AG20443 (cell line): ENCODE results near the gene OR1S2.
"Not testable (repeated sequence)": the region's sequence is repeated elsewhere in the genome, so short reads cannot be mapped to it uniquely, and the experiment has no call there.

Experiments used
- DNase-seq: peaks from one replicate; pipeline ENCODE4 v3.0.0; 2012; ENCODE audit warnings: low spot score, mixed read lengths

Gene OR1S2, protein sequence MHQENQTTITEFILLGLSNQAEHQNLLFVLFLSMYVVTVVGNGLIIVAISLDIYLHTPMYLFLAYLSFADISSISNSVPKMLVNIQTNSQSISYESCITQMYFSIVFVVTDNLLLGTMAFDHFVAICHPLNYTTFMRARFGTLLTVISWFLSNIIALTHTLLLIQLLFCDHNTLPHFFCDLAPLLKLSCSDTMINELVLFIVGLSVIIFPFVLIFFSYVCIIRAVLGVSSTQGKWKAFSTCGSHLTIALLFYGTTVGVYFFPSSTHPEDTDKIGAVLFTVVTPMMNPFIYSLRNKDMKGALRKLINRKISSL

DNA sequence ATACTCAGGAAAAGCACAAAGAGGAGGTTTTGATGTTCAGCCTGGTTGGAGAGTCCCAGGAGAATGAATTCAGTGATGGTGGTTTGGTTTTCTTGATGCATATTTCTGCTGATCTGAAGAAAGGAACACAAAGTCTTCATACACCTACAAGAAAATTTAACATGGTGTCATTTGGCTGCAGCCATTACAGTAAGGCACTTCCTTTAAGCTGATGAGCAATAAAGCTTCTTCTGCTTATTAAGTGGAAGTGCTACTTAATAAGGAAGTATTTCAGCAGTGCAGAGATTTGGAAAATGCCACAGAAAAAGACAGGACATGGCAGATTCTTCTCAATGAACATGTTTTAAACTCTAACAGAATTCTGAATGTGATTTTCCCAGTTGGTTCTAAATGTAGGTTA lies at the start of gene OR1S2:
Gene OR1S2, minus strand, starts transcription at position 101 of the 400 bp plus-strand sequence. Its CDS starts 0 bp downstream, at position 101.
- no peak for DNase-seq

DNA sequence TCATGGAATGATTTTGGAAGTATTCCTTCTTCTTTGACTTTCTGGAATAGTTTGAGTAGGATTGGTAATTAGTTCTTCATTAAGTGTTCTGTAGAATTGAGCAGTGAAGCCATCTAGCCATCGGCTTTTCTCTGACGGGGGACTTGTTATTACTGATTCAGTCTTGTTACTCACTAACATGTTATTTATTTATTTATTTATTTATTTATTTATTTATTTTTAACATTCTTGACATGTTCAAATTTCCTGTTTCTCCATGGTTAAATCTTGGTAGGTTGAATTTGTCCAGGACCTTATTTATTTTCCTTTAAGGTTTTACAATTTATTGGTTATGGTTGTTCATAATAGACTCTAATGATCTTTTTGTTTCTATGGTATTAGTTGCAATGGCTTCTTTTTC lies 40.0 kb upstream of the OR1S2 start:
- no peak for DNase-seq

DNA sequence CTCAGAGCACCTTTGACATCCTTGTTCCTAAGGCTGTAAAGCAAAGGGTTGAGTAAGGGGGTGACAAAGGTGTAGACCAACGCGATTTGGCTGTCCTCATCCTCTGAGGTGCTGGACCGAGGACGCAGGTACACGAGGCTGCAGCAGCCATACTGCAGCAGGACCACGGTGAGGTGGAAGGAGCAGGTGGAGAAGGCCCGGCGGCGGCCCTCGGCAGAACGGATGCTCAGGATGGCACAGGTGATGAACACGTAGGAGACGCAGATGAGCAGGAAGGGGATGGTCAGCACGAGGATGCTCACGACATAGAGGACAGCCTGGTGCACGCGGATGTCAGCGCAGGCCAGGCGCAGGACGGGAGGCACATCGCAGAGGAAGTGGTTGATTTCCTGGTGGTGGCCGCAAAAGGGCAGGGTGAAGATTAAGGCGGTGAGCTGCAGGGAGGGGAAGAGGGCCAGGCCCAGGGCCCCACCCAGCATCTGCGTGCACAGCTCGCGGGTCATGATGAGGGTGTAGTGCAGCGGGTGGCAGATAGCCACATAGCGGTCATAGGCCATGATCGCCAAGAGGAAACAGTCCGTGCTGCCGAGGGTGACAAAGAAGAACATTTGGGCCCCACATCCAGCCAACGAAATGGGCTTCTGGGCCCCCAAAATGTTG lies 24.1 kb upstream of the OR1S2 start:
- no peak for DNase-seq

DNA sequence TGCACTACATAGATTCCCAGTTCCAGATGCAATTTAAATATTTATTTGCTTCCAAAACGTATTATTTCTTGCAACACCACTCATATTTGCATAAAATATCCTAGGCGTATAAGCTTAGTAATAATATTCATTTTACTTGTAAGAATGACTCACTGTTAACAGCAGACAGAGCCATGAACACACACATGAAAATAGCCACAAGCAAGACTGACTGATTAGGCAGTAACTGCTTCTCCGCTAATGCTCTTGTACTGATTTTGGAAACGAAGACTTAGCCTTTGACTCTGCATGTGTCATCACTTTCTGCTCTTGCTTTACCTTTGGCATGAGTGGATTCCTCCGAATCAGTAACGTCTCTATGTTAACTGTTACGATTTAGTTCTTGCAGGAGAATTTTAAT lies 18.8 kb upstream of the OR1S2 start:
- no peak for DNase-seq

DNA sequence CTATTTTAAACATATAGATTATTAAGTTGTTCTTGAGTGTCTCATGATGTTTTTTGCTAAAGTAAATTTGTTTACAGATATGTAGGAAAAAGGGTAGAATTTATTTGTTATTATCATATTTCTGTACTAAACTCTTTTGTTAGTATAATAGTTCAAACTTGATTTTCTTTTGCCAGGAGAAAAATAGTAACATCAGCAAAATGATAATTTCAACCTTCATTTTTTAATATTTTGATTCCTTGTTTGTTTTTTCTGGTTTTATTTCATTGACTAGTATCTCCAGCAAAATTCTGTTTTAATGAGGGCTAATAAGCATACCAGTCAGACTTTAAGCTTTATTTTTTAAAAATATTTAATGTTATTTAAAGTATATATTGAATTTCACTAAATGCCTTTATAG lies 12.5 kb upstream of the OR1S2 start:
- DNase-seq: no peak

DNA sequence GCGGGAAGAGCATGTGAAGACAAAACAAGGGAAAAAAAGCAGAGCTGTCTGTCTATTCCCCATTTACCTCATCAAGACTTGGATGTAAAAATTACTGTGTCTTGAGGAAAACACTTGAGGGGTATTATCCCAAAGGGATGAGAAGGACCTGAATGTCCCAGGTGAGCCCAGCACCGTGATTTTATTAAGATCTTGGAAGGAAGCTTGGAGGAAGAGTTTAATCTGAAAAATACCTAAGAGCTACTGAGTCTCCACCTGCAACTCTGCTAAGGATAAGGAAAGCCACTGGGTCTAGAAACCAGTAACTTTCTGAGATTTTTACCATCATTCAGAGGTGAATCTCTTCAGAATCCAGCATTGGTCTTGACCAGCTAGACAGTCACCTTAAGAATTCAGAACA lies 8.5 kb upstream of the OR1S2 start, which contains the start of gene OR1S1:
Gene OR1S1, plus strand, starts transcription at position 301 of the 400 bp plus-strand sequence.
- not testable (repeated sequence) for DNase-seq

DNA sequence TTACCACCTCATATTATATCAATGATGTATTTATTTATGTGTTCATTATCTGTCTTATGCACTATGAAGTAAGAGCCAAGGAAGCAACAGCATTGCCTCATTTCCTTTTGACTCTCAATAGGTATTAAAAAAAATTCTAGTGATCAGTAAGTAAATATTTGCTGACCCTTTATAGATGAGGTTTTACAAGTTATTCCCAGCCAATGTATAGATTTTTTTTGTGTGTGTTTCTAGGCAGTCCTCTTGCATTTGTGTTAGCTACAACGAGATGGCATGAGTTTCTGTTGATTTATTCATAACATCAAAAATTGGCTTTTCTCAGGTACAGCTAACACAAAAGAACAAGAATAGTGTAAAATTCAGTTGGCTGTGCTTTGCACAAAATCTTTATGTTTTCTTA lies 4.7 kb downstream of the OR1S2 start:
- DNase-seq: no peak

DNA sequence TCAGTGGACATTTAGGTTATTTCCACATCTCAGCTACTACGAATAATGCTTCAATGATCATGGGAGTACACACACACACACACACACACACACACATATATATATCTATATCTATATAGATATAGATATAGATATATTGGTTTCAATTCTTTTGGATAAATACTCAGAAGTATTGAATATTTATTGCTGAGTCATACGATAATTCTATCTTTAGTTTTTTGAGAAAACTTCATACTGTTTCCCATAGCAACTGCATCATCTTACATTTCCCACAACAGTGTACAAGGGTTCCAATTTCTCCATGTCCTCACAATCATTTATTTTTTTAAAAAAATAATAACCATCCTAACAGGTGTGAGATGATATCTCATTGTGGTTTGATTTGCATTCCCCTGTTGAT lies 8.0 kb downstream of the OR1S2 start:
- no peak for DNase-seq

DNA sequence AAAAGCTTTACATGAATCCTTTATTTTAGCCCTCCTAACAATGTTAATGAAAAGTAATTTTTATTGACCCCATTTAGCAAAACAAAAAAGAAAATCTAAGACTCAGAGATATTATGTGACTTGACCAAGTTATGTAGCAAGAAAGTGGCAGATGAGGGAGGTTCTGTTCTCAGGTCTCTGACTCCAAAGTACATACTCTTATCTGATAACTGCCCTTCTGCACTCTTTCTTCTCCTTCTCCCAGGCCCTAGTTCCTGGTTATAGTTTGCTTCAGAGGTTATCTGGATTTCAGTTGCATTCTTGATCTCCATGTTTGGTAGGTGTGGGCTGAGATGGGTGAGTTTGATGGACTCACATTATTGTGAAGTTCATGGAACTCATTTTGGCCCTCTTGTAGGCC lies 10.6 kb downstream of the OR1S2 start:
- DNase-seq: no peak

DNA sequence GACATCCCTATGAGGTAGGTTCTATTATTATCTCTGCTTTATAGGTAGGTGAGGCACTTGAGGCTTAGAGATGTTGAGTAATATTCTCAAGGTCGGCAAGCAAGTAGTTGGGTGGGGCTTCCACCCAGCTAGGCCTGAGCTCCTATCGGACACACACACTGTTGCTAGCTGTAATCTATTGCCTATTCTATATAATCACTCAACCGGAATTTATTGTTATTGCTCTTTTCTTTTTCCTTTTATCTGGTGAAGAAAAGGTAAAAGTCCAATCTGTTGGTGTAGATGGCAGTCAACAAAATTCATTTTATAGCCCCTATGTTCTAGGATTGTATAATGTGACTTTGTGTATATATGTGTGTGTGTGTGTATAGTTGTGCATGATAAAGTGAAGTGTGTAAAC lies 11.7 kb downstream of the OR1S2 start:
- no peak for DNase-seq

DNA sequence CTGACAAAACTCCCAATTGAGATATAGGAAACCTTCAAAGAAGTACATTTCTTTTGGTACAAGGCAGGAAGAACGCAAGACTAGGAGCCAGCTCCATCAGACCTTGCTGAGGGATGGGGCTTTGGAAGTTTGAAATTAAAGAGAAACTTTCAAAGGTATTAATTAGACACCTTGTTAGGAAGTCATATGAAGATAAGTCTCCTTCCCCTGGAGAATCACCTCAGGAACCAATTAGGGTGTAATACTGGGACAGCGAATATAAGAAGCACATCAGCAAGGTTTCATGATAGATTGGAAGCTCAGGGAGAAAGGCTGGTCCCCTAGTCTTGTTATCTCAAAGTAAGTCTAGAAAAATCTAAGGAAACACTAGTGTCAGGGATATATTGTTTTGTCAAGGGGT lies 15.2 kb downstream of the OR1S2 start, which contains the start of gene OR9Q2:
Gene OR9Q2, plus strand, starts transcription at position 301 of the 400 bp plus-strand sequence. CDS start 1,421 bp downstream, outside the sequence.
- no peak for DNase-seq

DNA sequence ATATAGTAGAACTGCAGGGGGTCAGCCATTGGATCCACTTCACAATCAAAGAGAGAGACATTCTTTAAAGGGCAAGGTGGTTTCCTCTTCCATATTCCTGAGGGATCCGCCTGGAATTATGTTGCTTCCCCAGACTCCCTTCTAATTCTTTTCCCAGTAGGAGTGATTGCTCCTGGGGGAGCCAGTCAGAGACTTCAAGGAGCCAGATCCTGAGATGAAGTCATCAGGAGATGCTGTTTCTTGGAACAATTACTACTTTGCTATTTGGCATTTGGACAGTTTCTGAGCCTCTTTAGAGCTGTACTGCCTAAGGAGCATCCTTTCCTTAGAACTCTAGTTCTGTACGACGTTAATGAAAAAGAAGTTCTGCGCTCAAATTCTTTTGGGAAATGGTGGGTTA lies 17.0 kb downstream of the OR1S2 start:
- DNase-seq: no peak

DNA sequence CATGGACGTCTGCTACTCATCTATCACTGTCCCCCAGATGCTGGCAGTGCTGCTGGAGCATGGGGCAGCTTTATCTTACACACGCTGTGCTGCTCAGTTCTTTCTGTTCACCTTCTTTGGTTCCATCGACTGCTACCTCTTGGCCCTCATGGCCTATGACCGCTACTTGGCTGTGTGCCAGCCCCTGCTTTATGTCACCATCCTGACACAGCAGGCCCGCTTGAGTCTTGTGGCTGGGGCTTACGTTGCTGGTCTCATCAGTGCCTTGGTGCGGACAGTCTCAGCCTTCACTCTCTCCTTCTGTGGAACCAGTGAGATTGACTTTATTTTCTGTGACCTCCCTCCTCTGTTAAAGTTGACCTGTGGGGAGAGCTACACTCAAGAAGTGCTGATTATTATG lies 24.3 kb downstream of the OR1S2 start:
- no peak for DNase-seq

DNA sequence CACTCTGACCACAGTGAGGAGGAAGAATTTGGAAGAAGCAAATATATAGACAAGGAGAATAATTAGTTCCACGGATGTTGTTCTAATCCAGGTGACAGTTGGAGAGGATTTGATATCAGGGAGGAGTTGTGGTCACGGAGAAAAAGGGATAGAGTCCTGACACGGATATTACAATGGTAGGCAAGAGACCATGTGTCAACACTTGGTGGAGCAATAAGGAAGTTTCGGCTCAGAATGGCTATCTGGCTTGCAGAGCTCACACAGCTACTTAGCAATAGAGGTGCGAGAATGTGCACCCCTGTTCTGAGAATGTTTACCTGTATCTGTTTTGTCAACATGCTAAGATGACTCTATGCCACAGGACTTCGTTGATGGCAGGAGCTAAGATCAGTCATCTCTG lies 25.5 kb downstream of the OR1S2 start:
- no peak for DNase-seq

DNA sequence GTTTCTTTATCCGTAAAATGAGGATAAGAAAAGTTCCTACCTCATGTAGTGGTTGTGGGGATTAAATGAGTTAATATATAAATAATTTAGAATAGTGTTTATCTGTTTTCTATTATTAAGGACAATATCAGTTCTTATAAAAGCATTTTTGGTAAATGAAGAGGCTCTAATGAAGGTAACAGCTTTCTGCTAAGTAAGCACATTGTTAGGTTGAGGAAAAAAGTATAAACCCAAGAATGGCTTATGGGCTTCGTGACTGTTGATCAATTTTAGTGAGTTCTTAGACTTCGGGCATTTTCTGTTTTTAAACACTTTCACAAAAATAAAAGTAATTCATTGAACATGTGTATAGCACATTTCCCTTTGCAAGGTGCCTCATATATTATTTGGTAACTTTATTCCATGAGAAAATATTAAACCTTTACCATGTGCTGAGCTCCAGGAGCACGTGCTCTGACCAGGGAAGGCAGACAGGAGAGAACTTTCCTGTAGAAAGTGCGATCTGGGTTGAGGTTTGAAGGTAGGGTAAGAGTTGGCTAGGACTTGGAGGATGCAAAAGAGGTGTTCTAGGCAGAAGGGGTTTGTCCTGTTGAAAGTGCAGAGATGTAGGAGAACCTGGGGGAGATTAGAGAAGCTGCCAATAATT lies 26.4 kb downstream of the OR1S2 start:
- no peak for DNase-seq

DNA sequence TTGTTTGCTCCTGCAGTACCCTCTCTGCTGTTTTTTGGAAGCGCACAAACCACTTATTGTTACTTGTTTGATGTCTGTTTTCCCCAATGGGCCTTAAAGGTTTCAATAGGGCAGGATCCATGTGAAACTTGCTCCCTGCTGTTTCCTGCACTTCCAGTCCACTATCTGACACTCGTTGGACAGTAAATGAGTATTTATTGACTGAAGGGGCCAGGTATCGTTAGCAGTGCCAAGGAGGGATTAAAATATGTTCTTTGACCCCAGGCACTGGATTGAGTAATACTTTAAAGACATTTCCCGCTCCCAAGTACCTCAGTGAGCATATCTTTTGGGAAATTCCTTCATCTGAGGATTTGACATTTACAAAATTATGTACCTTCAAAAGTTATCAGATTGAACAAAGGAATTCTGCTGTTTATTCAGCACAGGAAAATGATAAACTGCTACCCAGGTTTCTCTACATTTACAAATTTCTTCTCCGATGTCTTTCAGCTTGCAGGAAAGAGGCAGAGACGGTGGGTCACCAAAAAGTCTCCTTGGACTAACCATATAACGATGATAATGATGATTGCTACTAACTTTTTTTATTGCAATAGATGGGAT lies 38.3 kb downstream of the OR1S2 start:
- DNase-seq: no peak

DNA sequence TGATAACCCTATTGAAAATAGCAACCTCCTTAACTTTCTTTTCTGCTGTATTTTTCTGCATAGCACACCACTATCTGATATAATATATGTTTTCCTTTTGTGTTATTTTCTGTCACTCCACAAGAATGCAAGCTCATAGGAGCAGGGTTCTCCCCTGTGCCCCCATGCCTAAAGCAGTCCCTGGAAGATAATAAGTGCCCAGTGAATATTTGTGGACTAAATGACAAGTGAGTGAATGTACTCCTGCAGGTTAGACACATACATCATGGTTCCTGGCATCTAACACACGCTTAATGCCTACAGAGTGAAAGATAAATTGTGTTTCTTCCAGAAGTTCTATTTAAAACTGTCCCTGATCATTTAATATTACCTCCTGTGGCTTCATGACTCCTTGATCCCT lies 39.0 kb downstream of the OR1S2 start:
- DNase-seq: no peak

DNA sequence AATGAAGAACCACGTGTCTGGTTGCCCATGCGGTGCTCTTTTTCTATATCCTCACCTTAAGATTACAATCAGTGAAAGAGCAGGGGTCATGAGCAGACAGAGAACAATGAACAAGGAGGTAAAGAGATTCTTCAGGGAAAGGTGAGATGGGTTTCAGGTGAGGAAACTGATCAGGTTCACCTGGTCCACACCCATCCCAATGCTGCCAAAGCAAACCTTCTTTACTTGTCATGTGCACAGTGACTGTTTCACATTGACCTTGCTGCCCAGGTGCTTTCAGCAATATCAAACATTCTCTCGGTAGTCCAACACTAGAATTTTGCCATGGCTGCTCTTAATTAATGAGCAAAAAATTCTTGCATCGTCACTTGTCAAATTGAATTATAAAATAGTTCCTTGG lies 39.6 kb downstream of the OR1S2 start:
- DNase-seq: no peak
